PFSK-1 (cell line): Measurements from ENCODE around the gene GRK3.

Experiments used
- POLR2AphosphoS5 ChIP-seq: IDR thresholded peaks from 2 replicates; pipeline ENCODE4 v1.6.1; 2012; ENCODE audit warnings: low read depth, mild to moderate bottlenecking, control low read depth, low read length, moderate library complexity
- SIN3A ChIP-seq: IDR thresholded peaks from 2 replicates; pipeline ENCODE4 v1.6.1; 2012; ENCODE audit warnings: mild to moderate bottlenecking, low read length, moderate library complexity, borderline replicate concordance; ENCODE audit not compliant: insufficient read depth
- TAF1 ChIP-seq: IDR thresholded peaks from 2 replicates; pipeline ENCODE4 v1.6.1; 2012; ENCODE audit warnings: low read length, control low read depth, borderline replicate concordance; ENCODE audit not compliant: insufficient read depth

GRCh38 chr22:25641650-25642049 lies 77.2 kb downstream of the GRK3 start:
- TF ChIP-seq POLR2AphosphoS5 (no peak), TAF1 (no peak), SIN3A (no peak)
